OCI-LY3 (cell line): ENCODE results near the gene OPALIN.

Experiments
- H2AFZ ChIP-seq: fragments of 200-600, 300-600 bp; shearing (Covaris generic); 2 replicates; pipeline ENCODE4 v1.6.0; 2014; ENCODE audit warnings: antibody characterized with exemption, low read depth, low read length
- H3K27ac ChIP-seq: fragments of 200-600, 300-600 bp; sonication (generic); 2 replicates; pipeline ENCODE4 v1.5.1; 2014; ENCODE audit warnings: mild to moderate bottlenecking, low read length, moderate library complexity, mixed read lengths
- H3K27me3 ChIP-seq: fragments of 200-600, 300-600 bp; sonication (generic); 2 replicates; pipeline ENCODE4 v1.6.1; 2014; ENCODE audit warnings: low read depth, low read length, mixed read lengths
- H3K36me3 ChIP-seq: fragments of 200-600, 300-600 bp; sonication (generic); replicated peaks from 2 replicates; pipeline ENCODE3; 2014; ENCODE audit warnings: low read depth, low read length, mixed read lengths
- H3K4me1 ChIP-seq: fragments of 300-600, 200-600 bp; sonication (generic); 2 replicates; pipeline ENCODE4 v1.6.1; 2014; ENCODE audit warnings: low read length, mixed read lengths
- H3K4me2 ChIP-seq: fragments of 200-600, 300-600 bp; sonication (generic); 2 replicates; pipeline ENCODE4 v1.6.1; 2014; ENCODE audit warnings: low read length, mixed read lengths
- H3K4me3 ChIP-seq: fragments of 300-600, 200-600 bp; sonication (generic); 2 replicates; pipeline ENCODE4 v1.5.1; 2014; ENCODE audit warnings: antibody characterized with exemption, mild to moderate bottlenecking, low read length, moderate library complexity
- H3K79me2 ChIP-seq: fragments of 300-600, 200-600 bp; shearing (Covaris generic); 2 replicates; pipeline ENCODE4 v1.6.1; 2014; ENCODE audit warnings: mild to moderate bottlenecking, low read length, mixed read lengths
- H3K9ac ChIP-seq: fragments of 300-600, 200-600 bp; shearing (Covaris generic); 2 replicates; pipeline ENCODE4 v1.6.0; 2014; ENCODE audit warnings: mild to moderate bottlenecking, low read length, moderate library complexity
- H3K9me3 ChIP-seq: fragments of 200-600, 300-600 bp; shearing (Covaris generic); 2 replicates; pipeline ENCODE4 v1.6.1; 2014; ENCODE audit warnings: low read length, mixed read lengths; ENCODE audit not compliant: insufficient read depth
- H4K20me1 ChIP-seq: fragments of 200-600, 300-600 bp; sonication (generic); 2 replicates; pipeline ENCODE4 v1.6.1; 2016; ENCODE audit warnings: low read length, mixed read lengths; ENCODE audit not compliant: insufficient read depth
- EZH2phosphoT487 ChIP-seq: fragments of 200-600 bp; shearing (Covaris generic); IDR thresholded peaks from 2 replicates; pipeline ENCODE4 v1.6.1; 2018; ENCODE audit warnings: antibody characterized with exemption, mixed run types, low read depth
- TF ChIP-seq, protein P1 (sequence below): fragments of 200-600, 300-600 bp; sonication (generic); IDR thresholded peaks from 2 replicates; pipeline ENCODE4 v1.5.1; 2014; ENCODE audit warnings: antibody characterized with exemption, low read length, low read depth

OPALIN gene

GRCh38 chr10:96345222-96345621, 13.6 kb downstream of the OPALIN start:
- no peaks in the 10 kb centered on the region for H3K36me3 ChIP-seq
- no peaks in the 10 kb centered on the region for H3K27me3 ChIP-seq

GRCh38 chr10:96344178-96344577, 14.6 kb downstream of the OPALIN start:
- Histone ChIP-seq H3K4me2 (no peak overlapping the region), H4K20me1 (no peaks in the 10 kb centered on the region), H3K27me3 (no peaks in the 10 kb centered on the region), H3K4me3 (no peak overlapping the region), H3K9ac (no peak overlapping the region), H3K79me2 (no peaks in the 10 kb centered on the region), H3K9me3 (peaks cover 10% of the 10 kb centered on the region; the same call in 1 of the 2 replicates), H2AFZ (no peak overlapping the region), H3K27ac (no peak overlapping the region), H3K36me3 (no peaks in the 10 kb centered on the region), H3K4me1 (peaks cover 26% of the 10 kb centered on the region)
- no peak for TF ChIP-seq EZH2phosphoT487
- TF ChIP-seq, protein P1, sequence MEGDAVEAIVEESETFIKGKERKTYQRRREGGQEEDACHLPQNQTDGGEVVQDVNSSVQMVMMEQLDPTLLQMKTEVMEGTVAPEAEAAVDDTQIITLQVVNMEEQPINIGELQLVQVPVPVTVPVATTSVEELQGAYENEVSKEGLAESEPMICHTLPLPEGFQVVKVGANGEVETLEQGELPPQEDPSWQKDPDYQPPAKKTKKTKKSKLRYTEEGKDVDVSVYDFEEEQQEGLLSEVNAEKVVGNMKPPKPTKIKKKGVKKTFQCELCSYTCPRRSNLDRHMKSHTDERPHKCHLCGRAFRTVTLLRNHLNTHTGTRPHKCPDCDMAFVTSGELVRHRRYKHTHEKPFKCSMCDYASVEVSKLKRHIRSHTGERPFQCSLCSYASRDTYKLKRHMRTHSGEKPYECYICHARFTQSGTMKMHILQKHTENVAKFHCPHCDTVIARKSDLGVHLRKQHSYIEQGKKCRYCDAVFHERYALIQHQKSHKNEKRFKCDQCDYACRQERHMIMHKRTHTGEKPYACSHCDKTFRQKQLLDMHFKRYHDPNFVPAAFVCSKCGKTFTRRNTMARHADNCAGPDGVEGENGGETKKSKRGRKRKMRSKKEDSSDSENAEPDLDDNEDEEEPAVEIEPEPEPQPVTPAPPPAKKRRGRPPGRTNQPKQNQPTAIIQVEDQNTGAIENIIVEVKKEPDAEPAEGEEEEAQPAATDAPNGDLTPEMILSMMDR, result no peak

More at GRCh38 chr10:96345222-96345621, 13.6 kb downstream of the OPALIN start:
- H3K27ac ChIP-seq, result no peak overlapping the region
- H4K20me1 ChIP-seq, result no peaks in the 10 kb centered on the region
- peaks cover 10% of the 10 kb centered on the region; the same call in 1 of the 2 replicates for H3K9me3 ChIP-seq
- no peak overlapping the region for H3K4me2 ChIP-seq
- H3K4me3 ChIP-seq, result no peak overlapping the region
- H3K9ac ChIP-seq, result no peak overlapping the region
- peaks cover 26% of the 10 kb centered on the region for H3K4me1 ChIP-seq
- H3K79me2 ChIP-seq, result no peaks in the 10 kb centered on the region
- TF ChIP-seq EZH2phosphoT487, result no peak
- TF ChIP-seq, protein P1, result no peak
- no peak overlapping the region for H2AFZ ChIP-seq

DNA sequence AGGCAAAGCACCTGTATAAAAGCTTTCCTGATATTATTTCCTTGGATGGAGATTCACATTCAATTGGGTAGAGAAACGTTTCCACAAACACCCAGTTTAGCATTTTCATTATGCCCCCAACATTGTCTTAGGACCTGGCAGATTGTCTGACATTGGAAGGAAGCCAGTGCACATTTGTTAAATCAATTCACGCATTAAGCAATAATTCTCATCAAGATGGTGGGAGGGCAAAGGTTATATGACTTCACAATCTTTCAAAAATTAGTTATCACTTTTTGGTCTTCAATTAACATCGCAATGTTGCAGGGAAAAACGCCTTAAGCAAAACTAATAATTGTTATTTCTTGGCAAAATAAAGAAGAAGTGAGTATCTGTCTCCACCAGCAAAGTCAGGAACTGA, 16.4 kb downstream of the OPALIN start:
- Histone ChIP-seq H3K9ac (no peak overlapping the region), H3K4me2 (no peak overlapping the region), H3K27ac (no peak overlapping the region), H2AFZ (no peak overlapping the region), H3K4me3 (no peak overlapping the region), H3K27me3 (peaks cover 11% of the 10 kb centered on the region), H3K4me1 (peaks cover 26% of the 10 kb centered on the region), H3K9me3 (peaks cover 10% of the 10 kb centered on the region; the same call in 1 of the 2 replicates), H3K36me3 (no peaks in the 10 kb centered on the region), H4K20me1 (no peaks in the 10 kb centered on the region), H3K79me2 (no peaks in the 10 kb centered on the region)
- no peak for TF ChIP-seq EZH2phosphoT487
- TF ChIP-seq, protein P1, result no peak

DNA sequence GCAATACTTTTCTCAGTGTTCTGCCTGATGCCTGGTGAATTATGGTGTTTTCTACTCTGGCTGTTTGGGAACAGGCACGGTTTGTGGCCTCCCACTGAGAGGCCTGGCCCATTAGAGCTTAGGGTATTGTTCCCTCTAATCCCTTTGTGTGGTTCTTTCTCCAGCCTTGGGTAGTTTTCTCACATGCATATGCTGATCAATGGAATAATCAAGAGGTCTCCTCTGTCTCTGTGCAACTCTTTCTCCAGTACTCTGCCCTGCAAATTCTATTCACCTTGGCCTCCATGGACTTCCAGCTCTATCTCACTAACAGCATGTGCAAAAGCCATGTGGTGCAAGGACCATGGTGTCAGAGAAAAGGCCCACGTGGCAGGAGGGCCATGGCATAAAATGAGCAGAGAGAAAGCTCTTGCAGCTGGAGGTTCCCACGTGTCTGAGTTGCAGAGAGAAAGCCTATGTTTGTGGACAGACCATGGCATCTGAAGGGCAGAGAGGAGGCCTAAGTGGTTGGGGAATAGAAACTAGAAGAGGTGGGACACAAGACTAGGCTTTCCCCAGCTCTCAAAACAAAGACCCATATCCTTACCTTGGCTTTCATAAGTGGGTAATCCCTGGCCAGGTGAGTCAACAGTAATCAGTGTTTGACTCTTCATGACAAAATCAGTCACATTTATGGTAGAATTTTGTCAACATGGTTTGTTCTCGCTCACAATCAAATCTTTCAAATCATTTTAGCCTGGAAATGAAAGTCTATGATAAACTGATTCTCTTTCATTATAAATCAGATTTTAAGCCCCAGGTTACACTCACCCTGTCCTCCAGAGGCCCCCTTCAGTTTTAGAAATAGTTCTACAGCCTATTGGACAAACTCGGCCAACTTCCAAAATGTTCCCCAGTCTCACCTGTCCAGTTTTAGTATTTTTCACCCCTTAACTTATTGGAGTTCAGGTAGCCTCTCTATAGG, 17.3 kb downstream of the OPALIN start:
- H3K27ac ChIP-seq, result no peak overlapping the region
- no peaks in the 10 kb centered on the region for H4K20me1 ChIP-seq
- peaks cover 11% of the 10 kb centered on the region for H3K27me3 ChIP-seq
- H3K79me2 ChIP-seq, result no peaks in the 10 kb centered on the region
- H3K9ac ChIP-seq, result no peak overlapping the region
- no peak overlapping the region for H3K4me3 ChIP-seq
- H2AFZ ChIP-seq, result no peak overlapping the region
- peaks cover 26% of the 10 kb centered on the region for H3K4me1 ChIP-seq
- no peak overlapping the region for H3K4me2 ChIP-seq
- H3K9me3 ChIP-seq, result peaks cover 10% of the 10 kb centered on the region; the same call in 1 of the 2 replicates
- H3K36me3 ChIP-seq, result no peaks in the 10 kb centered on the region
- TF ChIP-seq EZH2phosphoT487, result no peak
- TF ChIP-seq, protein P1, result no peak
